ENCODE measurements around the gene TNS1.

Gene TNS1

DNA sequence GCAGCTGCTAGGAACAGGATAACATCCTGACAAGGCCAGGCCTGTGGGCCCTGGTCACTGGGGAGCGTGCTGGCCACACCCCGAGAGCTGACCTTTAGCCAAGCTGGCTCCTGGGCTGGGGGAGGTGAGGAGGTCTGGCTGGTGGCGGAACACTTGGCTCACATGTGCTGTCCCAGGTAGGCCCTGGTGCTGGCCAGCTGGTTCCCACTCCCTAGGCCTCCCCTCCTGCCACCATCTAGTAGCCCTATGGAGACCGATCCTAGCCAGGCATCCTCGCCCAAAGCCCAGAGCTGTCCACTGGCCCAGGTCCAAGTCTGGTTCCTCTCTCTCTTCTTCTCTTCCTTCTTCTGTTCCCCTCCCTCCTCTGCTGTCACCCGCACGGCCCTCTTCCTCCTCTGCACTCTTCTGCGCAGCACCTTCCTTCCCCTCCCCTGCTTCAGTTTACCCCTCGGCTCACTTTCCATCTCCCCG is 52.4 kb downstream of the TNS1 start:
- no peak for DNase-seq (ENCODE audit: low read depth)
- no peak overlapping the region for H3K4me3 ChIP-seq (ENCODE audit: low read depth, low read length)
- TF ChIP-seq, protein P1, sequence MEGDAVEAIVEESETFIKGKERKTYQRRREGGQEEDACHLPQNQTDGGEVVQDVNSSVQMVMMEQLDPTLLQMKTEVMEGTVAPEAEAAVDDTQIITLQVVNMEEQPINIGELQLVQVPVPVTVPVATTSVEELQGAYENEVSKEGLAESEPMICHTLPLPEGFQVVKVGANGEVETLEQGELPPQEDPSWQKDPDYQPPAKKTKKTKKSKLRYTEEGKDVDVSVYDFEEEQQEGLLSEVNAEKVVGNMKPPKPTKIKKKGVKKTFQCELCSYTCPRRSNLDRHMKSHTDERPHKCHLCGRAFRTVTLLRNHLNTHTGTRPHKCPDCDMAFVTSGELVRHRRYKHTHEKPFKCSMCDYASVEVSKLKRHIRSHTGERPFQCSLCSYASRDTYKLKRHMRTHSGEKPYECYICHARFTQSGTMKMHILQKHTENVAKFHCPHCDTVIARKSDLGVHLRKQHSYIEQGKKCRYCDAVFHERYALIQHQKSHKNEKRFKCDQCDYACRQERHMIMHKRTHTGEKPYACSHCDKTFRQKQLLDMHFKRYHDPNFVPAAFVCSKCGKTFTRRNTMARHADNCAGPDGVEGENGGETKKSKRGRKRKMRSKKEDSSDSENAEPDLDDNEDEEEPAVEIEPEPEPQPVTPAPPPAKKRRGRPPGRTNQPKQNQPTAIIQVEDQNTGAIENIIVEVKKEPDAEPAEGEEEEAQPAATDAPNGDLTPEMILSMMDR (IDR thresholded peaks at IDR 0.05; ENCODE audit: insufficient read depth, low read depth, low read length, missing control alignments) = no peak

DNA sequence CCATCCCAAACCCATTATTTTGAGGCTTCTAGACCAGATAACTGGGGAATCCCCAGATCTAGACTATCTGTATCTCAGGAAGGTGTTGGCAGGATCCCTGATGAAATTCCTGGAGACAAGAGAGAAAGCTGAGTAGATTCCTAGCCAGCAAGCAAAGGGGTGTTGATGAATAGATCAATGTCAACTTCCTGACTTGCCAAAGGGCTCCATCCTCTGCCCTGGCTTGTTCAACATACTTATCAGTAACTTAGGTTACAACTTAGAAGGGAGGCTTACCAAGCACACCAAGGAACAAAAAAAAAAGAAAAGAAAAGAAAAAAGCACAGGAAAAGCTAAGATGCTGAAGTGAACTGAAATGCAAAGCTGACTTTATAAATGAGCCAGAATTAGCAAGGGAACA is 53.3 kb downstream of the TNS1 start:
- TF ChIP-seq, protein P1 (IDR thresholded peaks at IDR 0.05; ENCODE audit: insufficient read depth, low read depth, low read length, missing control alignments) = no peak
- no peak overlapping the region for H3K4me3 ChIP-seq (ENCODE audit: low read depth, low read length)
- DNase-seq (ENCODE audit: low read depth) = no peak

DNA sequence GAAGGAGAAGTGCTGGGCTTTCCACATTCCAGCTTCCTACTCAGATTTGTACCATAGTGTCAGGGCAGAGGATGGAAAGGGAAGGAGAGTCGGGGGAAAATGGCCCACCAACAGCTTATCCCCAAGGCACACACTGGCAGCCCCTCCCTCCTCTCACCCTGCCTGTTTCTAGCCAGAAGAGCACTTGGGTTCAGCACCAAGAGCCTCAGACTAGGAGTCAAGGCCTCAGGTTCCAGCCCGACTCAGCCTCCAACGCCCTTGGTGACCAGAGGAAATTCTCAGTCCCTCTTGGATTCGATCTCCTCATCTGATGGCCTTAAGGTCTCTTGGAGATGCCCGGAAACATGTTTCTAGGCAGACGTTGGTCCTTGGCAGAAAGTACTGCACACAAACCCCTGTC is 53.9 kb downstream of the TNS1 start:
- H3K4me3 ChIP-seq (ENCODE audit: low read depth, low read length) = no peak overlapping the region
- DNase-seq (ENCODE audit: low read depth) = no peak
- TF ChIP-seq, protein P1 (IDR thresholded peaks at IDR 0.05; ENCODE audit: insufficient read depth, low read depth, low read length, missing control alignments) = no peak

- no peak for DNase-seq (ENCODE audit: low read depth)
- H3K4me3 ChIP-seq (ENCODE audit: low read depth, low read length) = no peak overlapping the region
- TF ChIP-seq, protein P1 (IDR thresholded peaks at IDR 0.05; ENCODE audit: insufficient read depth, low read depth, low read length, missing control alignments) = no peak
Observed at GRCh38 chr2:217948351-217948791, 54.4 kb downstream of the TNS1 start.

DNA sequence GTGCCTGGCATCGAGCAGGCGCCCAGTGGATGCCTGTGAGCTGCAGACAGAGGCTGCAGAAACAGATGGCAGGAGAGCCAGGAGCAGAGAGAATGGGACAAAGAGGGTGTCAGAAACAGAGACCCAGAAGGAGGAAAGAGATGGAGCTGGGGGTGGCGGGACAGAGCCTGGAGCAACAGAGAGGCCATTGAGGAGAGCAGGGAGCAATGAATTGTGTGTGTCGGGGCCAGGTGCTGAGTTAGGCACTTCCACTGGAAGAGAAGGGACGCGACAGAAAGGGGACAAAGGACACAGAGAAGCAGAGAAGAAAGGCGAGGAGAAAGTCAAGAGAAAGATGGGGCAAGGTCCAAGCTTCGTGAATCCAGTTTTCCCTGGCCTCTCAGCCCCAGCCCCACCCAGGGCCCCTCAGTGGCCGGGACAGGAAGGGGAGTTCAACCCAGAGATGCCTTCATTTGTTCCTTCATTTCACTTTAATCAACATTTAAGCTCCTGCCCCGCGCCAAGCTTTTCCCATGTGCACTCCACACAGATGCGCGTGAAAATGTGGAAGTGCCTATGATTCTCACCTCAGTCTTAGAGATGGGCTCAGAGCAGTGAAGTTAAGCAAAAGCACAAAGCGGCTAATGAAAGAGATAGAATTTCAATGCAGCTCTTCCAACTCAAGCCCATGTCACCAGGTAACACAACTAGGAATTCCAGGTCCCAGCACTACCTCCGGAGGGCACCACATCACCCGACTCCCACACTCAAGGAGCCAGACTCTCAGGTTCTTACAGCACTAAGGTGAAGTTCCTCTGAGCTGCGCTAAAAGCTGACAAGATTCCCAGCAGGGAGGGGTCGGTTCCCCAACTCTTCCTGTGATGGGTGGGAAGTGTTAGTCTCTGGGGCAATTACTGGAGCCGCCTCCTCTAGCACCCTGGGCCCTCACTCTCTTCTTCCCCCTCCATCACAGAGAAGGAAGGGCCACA is 55.1 kb downstream of the TNS1 start:
- TF ChIP-seq, protein P1 (IDR thresholded peaks at IDR 0.05; ENCODE audit: insufficient read depth, low read depth, low read length, missing control alignments) = no peak
- no peak for DNase-seq (ENCODE audit: low read depth)
- H3K4me3 ChIP-seq (ENCODE audit: low read depth, low read length) = no peak overlapping the region

- no peak for DNase-seq (ENCODE audit: low read depth)
- no peak overlapping the region for H3K4me3 ChIP-seq (ENCODE audit: low read depth, low read length)
- TF ChIP-seq, protein P1 (IDR thresholded peaks at IDR 0.05; ENCODE audit: insufficient read depth, low read depth, low read length, missing control alignments) = no peak
Observed at GRCh38 chr2:217946051-217946450, 56.7 kb downstream of the TNS1 start.

All from GM12865 (cell line).